NT2/D1 (cell line): Measurements from ENCODE around the gene TATDN3.

Source experiments
- SUZ12 ChIP-seq: IDR thresholded peaks from 2 replicates; pipeline ENCODE4 v1.6.1; 2011; ENCODE audit not compliant: insufficient read length, insufficient read depth; ENCODE audit errors: extremely low read depth
- YY1 ChIP-seq: IDR thresholded peaks from 2 replicates; pipeline ENCODE4 v1.6.1; 2011; ENCODE audit not compliant: insufficient read length, insufficient read depth

DNA sequence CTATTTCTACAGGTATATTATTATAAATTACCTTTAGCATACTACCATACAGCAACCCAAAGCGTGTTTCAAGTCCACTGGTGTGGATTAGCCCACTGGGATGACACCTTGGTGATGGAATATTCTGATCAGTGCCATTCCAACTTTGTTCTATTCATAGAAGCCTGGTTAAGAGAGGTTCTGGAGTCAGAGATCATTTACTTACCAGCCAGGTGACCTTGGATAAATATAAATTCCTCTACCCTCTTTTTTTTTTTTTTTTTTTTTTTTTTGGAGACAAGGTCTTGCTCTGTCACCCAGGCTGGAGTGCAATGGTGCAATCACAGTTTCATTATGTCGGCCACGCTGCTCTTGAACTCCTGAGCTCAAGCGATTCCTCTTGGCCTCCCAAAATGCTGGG, 55.9 kb downstream of the TATDN3 start, which contains the start of gene SPATA45:
- TF ChIP-seq SUZ12: no peak
- no peak for TF ChIP-seq YY1
